K562 (cell line): ENCODE data around the gene MBNL1.

Experiments
- CTCF ChIP-seq, 3 experiments: IDR thresholded peaks in 2 of 3; conservative IDR thresholded peaks in 1 of 3; 2 replicates each; pipeline ENCODE4 v1.5.1; 2011 to 2012; ENCODE audit warnings: low read length in 3 of 3, mild to moderate bottlenecking in 3 of 3, control low read depth in 2 of 3, improper control_type of control experiment in 1 of 3, inconsistent platforms in 1 of 3, low read depth in 1 of 3, mixed read lengths in 1 of 3, moderate library complexity in 1 of 3; ENCODE audit not compliant: insufficient read depth in 2 of 3
- KAT7 ChIP-seq: sonication (generic); formaldehyde crosslinking; IDR thresholded peaks from 2 replicates; pipeline ENCODE4 v1.8.0; 2022; ENCODE audit warnings: missing genetic modification reagents, mild to moderate bottlenecking, borderline replicate concordance
- PHF20 ChIP-seq: fragments of 450-650 bp; IDR thresholded peaks from 2 replicates; pipeline ENCODE4 v1.6.1; 2018; ENCODE audit not compliant: partially characterized antibody
- PHF21A ChIP-seq: fragments of 450-650 bp; IDR thresholded peaks from 2 replicates; pipeline ENCODE4 v1.6.1; 2017; ENCODE audit warnings: low read depth, borderline replicate concordance
- PRMT5 ChIP-seq: sonication (generic); formaldehyde crosslinking; IDR thresholded peaks from 2 replicates; pipeline ENCODE4 v1.5.0; 2020; ENCODE audit warnings: missing genetic modification reagents

GRCh38 chr3:152496286-152496685 is 227.6 kb downstream of the MBNL1 start:
- TF ChIP-seq KAT7: no peak
- no peak for TF ChIP-seq PHF21A
- TF ChIP-seq PRMT5 (CRISPR knock-in tag): no peak
- no peak for TF ChIP-seq CTCF (IDR thresholded peaks at IDR 0.05 in 2 of 3, conservative IDR thresholded peaks at IDR 0.05 in 1 of 3; ENCODE audit: insufficient read depth in 2 of 3, low read depth in 1 of 3, low read length in 3 of 3)
- no peak for TF ChIP-seq PHF20
